Inferior parietal cortex (tissue), 1 donor: ENCODE results near the gene TMEM9.

Source experiments
- DNase-seq: peaks from one replicate; pipeline ENCODE4 v3.0.0-alpha.2; 2016; ENCODE audit errors: extremely low spot score

The TMEM9 gene

DNA sequence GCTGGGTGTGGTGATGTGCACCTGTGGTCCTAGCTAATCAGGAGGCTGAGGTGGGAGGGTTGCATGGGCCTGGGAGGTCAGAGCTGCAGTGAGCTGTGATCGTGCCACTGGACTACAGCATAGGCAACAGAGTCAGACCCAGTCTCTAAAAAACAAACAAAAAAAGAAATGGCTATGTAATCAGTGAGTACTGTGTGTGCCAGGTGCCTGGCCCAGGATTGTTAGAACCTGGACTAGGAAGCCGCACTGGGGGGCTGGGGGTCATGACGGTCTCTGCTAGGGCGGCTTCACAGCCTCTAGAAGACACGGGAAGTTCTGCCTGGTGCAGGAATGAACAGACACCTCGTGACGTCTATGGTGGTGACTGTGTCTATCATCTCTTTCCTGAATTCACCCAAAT is 8.5 kb downstream of the TMEM9 start:
- no peak for DNase-seq

DNA sequence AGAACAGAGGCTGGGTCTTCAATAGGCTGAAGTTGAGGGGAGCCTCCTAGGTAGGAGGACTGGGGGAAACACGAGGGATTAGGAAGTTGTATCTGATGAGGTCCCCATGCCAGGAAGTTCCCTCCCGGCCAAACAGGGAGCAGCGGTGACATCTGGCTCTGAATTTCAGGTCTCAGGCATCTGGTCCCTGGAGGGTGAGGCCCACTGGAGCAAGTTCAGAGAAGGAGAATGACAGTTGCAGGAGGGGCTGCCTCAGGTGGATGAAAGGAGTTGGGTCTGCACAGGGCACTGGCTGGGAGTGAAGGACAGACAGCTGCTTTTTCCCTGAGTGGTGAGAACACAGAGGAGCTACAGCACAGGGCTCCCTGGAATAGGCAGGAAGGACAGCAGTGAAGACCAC is 9.1 kb downstream of the TMEM9 start:
- no peak for DNase-seq

DNA sequence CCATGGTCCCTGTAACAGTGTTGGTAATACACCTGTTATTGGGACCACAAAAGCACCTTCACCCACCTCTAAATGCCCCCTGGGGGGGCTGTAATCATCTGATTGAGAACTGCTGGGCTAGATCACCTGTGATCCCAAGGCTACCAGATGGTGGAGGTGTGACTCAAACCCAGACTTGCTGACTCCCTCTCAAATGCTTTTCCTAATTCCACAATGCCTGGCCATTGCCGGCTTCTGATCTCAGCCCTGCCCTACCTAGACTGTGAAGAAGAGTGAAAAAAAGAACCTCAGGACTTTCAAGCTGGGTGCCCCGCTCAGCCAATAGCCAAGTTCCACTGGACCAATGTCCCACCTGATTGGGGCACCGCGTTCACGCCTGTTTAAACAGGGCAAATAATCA is 9.6 kb downstream of the TMEM9 start:
- no peak for DNase-seq

DNA sequence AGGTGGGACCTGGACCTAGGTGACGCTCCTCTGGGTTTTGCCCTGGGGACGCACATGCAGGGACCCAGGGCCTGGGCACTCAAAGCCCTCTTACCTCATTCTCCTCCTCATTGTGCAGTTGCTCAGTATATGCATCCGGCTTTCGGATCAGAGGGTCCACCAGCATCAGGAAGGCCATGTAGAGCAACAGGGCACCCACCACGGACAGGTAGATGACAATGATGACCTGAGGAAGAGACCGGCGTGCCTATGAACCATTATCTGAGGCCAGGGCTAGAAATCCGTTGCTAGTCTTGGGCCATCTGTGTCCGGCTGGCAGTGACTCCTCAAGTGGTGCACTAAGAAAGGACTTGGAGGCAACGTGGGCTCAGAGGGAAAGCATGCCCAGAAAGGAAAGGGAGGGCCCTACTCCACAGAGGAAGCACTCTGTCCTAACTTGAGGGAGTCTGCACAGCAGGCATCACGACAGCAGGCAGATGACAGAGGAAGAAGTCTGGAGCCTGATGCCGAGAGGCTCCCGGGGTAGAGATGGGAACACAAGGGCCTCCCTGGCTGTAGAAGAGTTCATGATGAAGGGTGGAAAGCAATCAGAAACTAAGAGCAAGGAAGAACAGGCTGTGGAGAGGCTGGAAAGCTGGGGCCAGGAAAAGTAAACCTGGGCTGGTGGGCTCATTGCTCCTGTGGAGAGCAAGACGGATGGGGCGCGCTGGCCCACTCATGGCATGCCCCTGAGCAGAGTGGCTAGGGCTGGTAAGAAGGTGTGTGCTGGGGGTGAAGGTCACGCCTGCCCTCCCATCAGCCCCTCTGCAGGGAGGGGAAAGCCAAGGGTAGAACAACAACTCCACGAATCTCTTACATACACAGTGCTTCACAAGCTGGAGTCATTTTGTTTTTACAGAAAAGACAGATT is 10.3 kb downstream of the TMEM9 start:
- peak; percentile 9 for DNase-seq

DNA sequence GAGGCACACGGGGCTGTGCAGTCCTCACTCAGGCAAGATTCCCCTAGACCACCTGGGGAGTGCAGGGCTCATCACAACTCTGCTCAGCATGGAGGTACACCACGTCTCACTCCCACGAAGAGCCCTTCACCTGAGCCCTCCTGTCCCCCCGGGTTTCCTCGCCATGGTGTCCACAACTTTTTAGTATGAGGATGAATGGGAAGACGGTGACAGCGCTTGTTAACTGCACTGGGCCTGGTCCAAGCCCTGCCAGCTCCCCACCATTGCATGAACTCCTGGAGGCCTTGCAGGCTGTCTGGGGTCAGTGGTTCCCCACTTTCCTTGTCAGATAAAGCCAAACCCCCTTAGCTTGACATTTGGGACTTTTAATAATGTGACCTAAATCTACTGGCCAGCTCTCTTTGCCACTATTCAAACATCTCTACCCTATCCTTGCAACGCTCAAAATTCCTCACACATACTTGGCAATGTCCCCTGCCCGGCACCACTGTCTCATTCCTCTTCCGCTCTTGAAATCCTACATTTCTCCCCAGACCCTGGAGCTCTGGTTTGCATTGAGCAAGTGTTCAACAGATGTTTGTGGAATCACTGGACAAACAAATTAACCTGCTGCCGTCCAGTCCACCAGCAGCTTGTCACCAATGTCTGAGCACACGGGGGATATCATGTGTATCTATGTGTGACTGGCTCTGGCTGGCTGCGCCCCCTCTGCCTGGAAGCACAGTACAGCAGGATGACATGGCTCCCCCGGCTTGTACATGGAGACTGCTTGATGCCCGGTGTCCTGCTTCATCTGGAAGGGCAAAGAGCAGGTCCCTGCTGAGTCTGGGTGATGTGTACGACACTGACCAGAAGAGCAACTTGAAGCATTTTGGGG is 11.2 kb downstream of the TMEM9 start:
- DNase-seq, result no peak

DNA sequence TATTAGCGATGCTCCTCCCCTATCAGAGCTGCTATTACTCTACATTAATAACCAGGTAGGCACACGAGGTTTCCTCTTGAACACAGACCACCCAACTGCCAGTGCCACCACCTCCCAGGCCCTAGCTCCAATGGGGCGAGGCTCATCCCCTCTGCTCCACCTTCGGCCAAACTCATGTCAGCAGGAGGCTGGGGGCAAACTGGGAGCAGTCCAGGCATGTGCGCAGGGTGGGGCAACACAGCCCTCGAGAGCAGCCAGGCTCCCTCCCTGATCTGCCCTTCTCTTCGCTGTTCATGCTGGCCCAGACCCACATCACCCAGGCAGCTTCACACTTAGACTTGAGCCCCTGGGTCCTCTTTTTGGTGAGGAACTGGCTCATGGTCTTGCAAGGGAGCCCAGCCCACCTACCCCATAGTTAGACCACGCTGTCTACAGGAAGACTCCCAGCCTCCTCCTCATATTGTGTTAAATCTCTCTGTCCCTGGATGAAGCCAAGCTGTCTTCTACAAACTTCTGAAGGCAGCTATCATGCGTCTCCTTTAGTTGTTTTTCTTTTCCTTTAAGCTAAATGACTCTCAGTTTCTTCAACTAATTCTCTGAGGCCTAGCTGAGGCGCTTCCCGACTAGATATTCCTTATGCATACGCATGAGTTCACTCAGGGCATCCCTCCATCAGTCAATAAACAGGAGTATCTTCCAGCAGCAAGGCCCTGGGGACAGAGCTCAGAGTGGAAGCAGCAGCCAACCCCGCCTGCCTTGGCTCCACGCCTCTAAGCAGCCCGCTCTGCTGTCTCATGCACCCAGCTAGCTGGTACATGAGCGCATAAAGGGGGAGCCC is 12.0 kb downstream of the TMEM9 start:
- DNase-seq, result no peak

DNA sequence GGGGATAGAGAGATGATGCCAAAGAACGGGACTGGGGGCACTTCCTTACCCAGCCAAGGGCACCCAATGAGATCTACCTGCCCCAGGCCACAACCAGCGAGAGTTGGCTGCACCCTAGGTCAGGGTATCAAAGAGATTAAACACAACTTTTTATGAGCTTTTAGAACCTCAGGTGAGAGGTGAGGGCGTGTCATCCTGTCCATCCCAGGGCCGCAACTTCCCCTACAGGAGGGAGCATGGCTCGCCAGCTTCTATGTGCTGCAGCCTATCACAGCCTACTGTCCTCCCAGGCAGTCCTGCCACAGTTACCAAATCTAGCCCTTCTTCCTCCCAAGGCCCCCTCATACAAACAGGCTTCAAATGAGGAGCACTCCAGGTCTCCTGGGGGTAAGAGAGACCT is 12.9 kb downstream of the TMEM9 start:
- no peak for DNase-seq

DNA sequence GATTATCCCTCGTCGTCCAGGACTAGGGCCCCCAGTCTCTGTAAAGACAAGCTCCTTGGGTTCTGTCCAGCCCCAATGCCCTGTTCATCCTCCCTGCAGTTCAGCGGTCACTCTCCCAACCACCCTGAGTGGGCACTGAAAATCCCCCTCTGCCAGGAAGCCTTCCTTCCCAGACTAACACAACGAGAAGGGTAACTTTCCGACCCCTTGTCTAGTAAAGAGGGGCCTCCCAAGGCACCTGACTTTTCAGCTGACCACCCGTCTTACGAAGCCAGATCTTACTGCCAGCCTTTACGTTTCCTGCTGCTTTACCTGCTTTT is 13.4 kb downstream of the TMEM9 start:
- no peak for DNase-seq

DNA sequence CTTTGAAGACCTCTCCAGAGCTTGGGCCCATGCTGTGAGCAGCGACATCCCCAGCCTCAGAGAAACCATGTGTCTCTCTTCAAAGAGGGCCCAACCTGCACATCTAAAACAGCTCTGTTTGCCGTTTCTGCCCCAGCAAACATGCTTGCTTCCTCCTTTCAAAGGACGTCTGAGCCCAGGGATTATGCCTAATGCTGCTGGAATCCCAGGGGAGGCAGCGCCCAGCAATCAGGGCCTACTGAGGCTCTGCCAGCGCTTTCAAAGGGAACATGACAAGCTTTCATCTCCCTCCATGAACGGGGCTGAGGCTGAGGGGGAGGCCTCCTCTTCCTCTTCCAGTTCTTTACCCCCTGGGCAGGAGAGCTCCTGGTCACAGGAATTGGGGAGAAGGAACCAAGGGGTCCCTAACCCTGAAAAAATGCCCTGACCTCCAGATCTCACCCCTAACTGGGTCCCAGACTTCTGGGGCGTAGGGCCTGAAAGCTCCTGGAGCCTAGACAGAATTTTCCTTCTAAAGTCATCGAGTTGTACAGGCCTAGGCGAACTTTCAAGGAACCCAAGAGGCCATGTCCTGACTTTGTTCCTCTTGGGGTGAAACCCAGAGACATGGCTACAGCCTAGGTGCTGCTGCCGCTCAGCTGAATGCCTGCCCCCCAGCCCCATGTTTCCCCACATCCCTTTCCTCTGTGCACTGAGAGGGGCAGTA is 13.9 kb downstream of the TMEM9 start:
- no peak for DNase-seq

DNA sequence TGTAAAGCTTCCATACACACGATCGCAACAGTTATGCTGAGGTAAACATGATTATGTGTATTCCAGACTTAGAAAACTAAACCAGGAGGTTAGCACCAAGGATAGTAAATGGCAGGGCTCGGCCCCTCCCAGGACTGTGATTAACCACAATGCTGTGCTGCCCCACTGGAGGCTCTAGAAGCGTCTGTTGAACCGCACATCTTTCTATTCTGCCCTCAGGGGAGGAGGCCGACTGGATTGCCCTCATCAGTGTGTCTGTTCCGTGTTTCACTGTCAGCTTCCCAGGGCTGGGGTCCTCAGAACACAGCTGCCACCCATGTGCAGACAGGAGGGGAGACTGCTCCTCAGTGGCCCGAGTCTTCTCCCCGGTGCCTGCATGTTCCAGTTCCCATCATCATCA is 14.5 kb downstream of the TMEM9 start:
- DNase-seq, result no peak

DNA sequence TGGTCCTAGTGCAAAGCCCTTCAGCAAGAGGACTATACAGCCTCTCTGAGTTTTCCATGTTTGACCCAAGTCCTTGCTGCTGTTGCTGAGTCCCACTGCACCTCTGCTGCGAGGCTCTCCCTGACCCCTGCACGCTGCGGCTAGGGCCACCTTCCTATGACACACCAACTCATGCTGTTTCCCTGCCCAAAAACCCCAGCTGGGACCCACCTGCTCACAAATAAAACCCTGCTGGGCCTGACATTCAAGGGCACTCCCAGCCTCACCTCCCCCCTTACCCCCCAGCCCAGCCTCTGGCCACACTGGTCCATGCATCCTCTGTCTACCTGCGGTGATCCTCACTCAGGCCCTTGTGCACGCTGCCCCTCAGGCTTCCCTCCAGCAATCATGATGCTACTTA is 15.0 kb downstream of the TMEM9 start:
- no peak for DNase-seq

DNA sequence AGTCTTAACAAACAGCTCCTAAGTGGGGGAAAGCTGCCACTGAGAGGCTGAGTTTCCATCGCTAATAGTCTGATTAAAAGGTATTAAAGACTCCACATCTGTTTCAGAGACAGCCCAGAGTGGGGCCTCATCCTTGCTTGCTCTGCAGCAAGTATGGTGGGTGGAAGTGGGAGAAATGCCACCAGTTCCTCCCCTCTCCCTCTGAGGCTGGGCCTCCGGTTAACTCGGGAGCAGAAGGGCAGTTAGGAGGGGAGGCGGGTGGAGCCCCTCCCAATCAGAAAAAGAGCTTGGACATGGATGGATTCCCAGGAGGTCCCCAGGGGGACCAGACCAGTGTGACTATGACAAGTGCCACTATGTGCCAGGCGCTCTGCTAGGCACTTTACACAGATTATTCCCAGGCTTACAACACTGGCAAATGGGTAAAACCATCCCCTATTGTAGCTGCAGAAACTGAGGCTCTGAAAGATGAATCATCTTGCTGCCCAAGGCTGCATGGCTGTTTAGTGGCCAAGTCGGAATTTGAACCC is 15.9 kb downstream of the TMEM9 start:
- no peak for DNase-seq

DNA sequence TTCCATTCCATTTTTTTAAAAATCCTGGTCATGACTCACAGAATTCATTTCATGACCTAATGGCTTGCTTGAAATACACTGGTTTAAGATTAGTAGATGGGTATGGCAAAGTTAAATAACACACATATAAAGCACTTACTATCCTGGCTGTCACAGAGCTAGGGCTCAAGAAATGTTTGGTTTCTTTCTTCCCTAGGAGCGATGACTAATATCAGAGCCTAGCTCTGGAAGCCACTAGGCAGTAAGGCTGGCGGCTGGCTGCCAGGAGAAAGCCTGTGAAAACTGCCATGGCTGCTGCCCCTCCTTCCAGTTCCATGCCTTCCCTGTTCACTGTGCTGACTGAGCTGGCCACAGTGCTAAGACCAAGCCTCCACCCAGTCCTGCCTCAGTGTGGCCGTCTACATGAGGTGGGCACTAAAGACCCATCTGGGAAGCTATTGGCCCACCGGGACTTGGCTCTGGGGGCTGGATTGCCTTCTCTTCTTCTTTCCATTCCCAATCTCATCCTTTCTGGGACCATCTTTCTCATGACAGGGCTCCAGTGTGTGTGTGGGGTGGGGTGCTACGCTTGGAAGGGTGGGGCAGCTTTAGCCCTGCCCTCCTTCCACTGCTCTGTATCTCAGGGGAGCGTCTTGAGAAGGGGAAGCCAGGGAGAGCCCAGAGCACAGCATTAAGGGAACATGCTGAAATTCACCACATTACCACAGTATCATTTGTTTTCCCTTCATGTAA is 16.5 kb downstream of the TMEM9 start:
- peak; percentile 53 for DNase-seq

DNA sequence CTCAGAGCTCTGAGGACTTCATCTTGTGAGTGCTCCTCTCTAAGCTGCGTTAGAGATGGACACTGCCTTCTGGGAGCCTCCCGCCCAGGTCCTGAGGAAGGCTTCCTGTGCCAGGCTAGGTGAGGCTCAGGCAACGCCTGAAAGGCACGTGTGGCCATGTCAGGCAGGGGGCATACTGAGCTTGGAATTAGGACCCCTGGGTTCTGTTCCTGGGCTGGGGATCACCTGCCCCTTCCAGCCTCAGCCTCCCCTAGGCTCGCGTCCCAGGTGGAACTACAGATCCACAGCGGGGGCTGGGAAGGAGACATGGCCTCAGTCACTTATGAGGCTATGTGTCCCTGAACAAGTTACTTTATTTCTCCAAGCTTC is 17.3 kb downstream of the TMEM9 start:
- DNase-seq, result no peak

DNA sequence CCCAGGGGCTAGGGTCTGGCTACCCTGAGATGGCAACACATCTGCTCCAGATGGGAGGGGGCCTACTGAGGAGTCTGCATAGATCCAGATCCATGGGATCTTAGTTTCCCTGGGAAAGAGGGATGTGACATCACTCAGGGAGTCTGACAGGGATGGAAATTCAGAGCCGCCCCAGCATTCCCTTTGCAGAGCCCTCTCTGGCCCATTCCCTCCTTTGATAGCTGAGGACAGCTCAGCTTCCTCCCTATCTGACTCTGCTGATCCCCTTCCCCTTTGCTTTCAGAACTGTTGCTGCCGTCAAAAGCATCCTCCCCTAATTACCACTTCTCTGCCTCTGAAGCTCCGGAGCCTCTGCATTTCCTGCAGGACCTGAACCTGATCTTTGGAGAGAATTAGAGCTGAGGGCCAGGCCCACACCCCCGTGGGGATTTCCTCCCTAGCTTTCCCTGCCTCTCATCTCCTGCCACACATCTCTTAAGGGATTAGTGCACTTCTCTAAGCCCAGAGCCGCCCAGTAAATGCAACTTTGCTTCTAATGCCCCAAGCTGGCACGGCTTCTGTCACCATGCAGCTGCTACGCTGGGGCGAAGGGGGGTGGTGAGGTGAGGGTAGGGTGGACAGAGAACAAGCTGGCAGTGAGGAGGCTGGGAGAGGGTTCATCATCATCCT is 17.8 kb downstream of the TMEM9 start:
- no peak for DNase-seq

DNA sequence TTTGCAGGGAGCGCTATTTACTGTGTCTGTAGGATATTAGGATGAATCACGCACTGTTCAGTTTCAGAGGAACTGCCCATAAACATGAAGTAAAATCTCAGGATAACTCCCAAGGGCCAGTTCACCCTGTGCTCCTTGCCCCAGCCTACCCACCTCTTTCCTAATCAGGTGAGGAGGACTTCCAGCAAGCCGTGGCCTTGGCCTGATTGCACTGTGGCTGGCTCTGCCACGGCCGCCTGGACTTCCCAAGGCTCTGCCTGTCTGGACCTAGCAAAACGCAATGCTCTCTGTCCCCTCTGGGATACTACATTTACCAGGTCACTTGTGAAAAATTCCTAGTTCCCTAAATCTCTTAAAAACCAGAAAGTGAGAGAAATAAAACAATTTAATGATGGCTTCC is 19.9 kb downstream of the TMEM9 start:
- no peak for DNase-seq

DNA sequence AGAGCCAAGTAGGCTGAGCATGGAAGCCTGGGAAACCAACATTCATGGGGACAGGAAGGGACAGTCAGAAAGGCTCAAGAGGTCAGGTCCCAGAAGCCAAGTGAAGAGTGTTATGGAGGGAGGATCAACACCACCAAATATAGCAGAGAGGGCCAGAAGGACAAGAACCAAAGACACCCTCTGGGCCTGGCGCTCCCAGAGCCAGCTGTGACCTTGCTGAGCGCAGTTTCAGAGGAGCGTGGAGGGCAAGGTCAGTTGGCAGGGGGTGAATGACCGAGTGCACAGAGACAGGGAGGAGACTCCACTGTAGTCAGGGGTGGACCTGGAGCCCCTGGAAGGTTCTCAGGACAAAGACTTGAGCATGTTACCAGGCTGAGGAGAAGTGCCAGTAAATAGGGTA is 22.9 kb downstream of the TMEM9 start:
- DNase-seq, result no peak

DNA sequence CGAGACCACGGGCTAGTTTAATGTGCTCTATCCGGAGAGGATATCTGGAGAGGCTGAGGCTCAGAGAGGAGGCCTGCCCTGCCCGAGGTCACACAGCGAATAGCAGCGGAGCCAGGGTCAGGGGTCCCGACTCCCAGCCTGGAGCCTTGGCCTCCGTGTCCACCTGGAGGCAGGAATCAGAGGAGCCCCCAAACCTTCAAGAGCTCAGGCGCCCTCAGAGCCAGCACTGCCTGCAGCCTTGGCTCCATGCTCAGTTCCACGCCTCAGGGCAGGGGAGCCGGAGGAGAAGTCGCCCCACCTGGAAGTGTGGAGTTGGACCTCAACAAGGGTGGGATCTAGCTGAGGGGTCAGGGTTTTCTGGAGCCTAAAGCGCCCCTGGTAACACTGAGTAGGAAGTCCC is 25.3 kb downstream of the TMEM9 start:
- DNase-seq, result no peak

DNA sequence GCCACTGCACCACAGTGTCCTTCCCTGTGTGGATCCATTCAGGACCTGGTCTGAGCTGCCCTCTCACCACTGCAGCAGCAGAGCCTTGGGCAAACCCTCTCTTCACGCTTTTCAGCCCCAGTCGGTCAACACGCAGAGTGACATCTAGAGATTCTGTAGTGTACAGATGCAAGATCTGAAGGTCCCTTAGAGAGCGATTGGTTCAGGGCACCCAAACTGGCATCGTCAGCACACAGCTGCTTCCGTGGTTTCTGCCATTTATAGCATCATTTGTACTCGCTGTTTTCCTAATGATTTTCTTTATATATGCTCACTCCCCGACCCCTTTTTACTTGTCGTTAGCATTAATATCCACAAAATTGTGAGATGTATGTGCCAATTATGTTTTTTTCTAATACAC is 25.8 kb downstream of the TMEM9 start:
- DNase-seq, result no peak
